GM19324 (cell line): ENCODE results near the gene TMX1.
"Not testable (repeated sequence)": the region's sequence is repeated elsewhere in the genome, so short reads cannot be mapped to it uniquely, and the experiment has no call there.

Experiments used
- ATAC-seq: cut with Tn5 transposase; IDR thresholded peaks from one replicate; pipeline ENCODE4 v1.9.1; 2021; ENCODE audit warnings: mild to moderate bottlenecking, moderate library complexity; ENCODE audit not compliant: unreplicated experiment, low FRiP score

The TMX1 gene, protein sequence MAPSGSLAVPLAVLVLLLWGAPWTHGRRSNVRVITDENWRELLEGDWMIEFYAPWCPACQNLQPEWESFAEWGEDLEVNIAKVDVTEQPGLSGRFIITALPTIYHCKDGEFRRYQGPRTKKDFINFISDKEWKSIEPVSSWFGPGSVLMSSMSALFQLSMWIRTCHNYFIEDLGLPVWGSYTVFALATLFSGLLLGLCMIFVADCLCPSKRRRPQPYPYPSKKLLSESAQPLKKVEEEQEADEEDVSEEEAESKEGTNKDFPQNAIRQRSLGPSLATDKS

DNA sequence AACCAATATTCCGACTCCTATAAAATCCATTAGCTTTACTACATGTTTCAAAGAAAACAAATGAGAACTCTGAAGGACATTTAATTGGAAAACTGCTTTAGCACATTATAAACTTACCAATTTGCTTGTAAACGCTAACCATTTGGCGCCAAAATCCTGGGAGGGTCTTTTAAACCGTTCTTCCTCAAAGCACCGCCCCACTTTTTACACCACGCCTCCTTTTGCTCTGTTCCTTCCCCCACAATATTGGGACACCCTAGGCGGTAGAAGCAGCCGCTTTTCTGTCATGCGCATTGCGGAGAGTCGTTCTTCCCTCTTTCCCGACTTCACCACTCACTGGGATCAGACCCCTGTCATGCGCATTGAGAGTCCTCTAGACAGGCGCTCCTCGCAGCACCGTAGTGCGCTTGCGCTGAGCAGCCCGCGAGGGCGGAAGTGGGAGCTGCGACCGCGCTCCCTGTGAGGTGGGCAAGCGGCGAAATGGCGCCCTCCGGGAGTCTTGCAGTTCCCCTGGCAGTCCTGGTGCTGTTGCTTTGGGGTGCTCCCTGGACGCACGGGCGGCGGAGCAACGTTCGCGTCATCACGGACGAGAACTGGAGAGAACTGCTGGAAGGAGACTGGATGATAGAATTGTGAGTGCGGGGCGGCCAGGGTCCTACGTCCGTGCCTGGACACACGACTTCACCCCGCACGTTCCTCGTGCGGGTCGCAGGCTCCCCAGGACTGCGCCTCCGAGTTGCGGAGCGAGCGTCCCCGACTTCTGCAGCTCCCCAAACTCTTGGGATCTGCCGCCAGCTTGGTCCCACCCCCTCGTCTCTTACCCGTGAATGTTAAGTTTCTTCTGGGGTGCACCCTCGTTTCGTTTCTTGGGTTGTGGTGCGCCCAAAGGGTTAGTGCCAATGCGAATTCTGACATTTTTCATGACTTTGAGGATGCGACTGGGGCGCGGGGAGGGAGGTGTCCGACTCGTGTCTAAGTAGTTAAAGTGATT, at the start of gene TMX1:
Gene TMX1, plus strand, starts transcription at position 435 of the 991 bp plus-strand sequence. Its CDS starts 46 bp downstream, at position 481.
- ATAC-seq = peak; percentile 90

DNA sequence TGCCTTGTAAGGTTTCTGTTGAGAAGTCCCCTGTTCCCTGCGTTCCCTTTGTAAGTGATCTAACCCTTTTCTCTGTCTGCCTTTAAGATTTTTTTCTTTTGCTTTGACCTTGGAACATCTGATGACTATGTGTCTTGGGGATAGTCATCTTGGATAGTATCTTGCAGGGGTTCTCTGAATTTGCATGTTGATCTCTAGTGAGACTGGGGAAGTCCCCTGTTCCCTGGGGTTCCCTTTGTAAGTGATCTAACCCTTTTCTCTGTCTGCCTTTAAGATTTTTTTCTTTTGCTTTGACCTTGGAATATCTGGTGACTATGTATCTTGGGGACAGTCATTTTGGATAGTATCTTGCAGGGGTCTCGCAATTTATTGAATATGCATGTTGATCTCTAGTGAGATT, 38.2 kb upstream of the TMX1 start:
- ATAC-seq = no peak

DNA sequence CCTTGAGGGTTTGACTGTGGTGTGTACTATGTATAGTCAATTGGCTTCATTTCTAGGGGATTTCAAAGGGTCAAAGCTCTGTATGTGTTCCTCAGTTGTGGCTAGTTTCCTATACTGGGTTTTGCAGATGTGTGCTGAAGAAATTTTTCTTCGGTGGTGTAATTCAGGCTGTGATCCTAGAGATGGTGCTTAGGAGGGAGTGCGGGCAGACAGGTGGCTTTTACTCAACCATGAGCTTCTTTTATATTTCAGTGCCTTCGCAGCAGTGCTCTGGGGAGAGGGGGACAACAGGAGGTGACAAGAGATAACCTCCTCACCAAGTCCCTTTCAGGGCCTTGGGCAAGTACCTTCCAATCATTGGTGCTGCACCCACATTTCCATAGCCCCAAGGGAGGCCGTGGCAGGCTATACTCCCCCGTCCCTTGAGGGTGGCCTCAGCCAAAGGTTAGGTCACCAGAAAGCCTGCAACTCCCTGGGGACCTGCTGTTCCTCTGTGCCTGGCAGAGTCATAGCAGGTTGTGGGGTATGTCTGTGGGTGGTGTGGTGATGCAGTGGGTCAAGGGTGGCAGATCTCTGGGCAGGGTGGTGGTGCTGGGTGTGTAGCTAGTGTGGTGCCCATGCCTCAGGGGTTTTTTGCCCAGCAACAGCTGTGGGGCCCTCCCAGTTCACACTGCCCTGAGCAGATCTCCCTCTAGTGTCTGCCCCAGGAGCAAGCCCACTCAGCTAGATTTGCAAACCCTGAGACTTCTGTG, 37.0 kb upstream of the TMX1 start:
- peak; percentile 67 for ATAC-seq

DNA sequence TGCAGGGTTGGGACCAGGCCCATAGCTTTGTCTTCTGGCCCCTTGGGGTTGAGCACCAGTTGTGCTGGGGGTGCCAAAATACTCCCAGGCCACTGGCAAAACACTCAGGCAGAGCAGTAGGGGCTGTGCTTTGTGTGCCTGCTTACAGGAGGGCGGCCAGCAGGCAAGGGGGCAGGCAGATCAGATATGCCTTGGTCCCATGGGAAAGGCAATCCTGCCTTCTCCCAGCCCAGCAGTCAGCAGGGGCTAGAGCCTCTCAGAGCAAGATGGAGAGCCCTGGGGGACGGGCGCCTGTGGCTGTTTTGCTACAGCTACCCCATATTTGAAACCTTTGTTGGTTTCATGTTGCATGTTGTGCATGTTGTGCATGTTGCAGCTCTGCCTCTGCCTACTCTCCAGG, 36.2 kb upstream of the TMX1 start:
- ATAC-seq = no peak

DNA sequence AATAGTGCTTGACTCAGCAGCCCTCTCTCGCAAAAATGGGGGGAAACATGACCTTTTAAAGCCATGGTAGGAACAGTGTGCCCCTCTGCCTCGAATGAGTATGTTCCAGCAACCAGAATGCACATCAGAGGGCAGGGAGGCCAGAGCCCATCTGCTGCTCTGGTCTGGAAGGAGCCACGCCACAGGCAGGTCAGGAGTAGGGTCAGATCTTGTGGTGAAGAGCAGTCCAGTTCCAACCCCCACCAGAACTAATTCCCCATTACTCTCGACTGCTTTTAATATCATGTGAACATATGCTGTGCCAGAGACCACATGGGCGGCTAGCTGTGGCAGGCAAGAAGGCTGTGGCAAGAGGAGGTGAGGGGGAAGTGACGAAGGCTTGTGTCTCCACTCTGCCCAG, 34.6 kb upstream of the TMX1 start:
- ATAC-seq = no peak

DNA sequence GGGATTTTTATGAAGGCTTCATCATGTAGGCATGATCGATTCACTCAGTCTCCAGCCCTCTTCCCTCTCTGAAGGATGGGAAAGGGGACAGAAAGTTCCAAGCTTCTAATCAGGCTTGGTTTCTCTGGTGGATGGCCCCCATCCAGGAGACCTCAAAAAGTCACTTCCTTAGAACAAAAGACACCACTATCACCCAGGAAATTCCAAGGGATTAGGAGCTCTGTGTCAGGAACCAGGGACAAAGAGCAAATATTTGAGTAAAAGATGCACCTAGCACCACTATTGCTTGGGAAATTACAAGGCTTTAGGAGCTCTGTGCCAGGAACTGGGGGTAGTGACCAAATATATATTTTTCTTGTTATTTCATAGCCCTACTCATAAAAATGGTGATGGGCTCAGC, 33.6 kb upstream of the TMX1 start:
- no peak for ATAC-seq

DNA sequence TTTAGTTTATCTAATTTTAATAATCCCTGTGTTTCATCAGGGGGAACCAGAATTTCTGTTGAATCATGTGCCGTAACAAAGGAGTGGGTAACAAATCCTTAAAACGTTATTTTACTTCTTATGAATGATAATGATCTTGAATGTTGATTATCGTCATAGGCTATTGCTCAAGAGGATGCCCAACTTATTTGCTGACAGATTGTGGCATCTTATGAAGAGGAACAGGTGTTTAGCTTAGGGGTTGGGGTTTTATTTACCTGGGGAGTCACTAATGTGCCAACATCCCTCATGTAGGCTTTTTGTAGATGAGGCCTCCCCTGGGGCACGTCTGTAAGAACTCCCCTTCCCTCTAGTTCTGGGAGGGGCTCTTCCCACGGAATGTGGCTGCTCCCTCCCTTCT, 32.4 kb upstream of the TMX1 start:
- no peak for ATAC-seq

DNA sequence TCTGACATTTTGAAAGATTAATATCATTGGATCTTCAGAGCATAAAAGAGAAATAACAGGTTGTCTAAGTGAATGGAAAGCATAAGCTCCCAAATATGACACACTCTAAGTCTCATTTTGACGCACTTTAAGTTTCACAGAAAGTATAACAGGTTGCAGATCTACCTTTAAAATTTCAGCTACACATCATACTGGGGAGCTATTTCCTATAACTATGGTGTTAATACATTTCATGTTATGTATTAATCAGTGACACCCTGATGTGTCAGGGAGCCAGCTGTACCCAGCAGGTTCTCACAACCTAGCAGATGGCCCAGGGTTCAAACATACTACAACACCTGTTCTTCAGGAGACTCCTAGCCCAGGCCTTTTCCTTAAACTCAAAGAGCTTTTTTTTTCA, 31.1 kb upstream of the TMX1 start:
- no peak for ATAC-seq

DNA sequence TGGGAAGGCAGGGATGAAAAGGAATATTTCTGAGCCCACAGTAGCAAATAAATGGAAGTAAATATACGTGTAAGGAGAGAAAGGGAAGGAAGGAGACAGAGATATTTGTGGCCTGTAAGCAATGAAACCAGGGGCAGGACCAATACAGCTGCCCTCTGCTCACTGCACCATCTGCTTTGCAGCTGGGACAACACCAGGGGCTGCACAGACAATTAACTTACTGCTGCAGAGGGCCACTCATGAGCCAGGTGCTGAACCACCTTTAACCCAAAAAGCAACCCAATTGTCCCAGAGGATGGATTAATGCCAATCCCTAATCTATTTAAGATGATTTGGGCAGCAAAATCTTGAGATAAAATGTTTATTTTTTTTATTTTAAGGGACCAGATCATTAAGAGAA, 30.6 kb upstream of the TMX1 start:
- no peak for ATAC-seq

DNA sequence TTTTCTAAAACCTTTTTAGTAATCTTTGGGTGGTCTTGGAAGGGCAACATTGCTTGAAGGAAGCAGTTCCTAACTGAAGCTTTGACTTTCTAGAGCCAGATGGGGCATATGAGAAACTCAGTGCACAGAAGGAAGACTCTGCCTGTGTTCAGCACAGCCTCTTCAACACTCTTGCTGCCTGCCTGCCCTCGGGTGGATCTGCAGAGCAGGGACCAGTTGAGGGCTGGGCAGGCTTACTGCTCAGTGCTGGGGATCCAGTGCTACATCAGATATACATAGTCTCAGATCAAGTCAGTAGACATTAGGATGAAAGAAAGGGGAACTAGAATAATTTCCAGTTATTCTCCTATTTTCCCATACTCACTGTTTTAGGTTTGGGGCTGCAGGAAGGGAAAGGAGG, 29.5 kb upstream of the TMX1 start:
- no peak for ATAC-seq

DNA sequence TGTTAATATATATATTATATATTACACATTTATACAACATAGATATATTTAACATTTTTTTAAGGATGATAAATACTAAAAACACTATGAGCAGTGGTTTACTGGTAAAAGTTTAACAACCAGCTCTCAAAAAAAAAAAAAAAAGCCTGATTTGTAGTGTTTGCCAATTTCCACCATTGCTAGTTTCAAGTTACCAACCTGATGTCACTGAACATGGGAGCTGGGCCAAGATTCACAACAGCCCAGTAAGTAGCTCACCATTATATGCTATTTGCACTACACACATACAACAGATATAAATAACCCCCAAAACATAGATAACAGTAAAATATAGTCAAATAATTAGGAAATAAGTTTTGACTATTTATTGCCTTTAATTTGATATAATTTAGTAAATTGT, 28.9 kb upstream of the TMX1 start:
- no peak for ATAC-seq

DNA sequence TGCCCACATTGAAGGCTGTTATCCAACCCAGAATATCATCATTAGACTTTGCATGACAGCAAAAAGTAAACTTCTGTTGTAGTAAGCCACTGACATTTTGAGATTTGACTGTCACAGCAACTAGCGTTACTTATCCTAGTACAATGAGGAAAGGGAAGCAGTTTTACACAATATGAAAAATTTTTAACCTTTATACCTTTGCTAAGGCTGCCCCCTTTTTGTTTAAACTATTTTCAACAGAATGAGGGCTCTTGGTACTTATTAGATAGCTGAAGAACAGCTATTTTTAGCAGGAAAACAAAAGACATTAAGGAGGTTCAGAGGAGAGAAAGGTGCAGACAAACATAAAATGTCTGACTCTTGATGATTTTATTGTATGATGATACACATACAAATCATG, 23.4 kb upstream of the TMX1 start:
- no peak for ATAC-seq

DNA sequence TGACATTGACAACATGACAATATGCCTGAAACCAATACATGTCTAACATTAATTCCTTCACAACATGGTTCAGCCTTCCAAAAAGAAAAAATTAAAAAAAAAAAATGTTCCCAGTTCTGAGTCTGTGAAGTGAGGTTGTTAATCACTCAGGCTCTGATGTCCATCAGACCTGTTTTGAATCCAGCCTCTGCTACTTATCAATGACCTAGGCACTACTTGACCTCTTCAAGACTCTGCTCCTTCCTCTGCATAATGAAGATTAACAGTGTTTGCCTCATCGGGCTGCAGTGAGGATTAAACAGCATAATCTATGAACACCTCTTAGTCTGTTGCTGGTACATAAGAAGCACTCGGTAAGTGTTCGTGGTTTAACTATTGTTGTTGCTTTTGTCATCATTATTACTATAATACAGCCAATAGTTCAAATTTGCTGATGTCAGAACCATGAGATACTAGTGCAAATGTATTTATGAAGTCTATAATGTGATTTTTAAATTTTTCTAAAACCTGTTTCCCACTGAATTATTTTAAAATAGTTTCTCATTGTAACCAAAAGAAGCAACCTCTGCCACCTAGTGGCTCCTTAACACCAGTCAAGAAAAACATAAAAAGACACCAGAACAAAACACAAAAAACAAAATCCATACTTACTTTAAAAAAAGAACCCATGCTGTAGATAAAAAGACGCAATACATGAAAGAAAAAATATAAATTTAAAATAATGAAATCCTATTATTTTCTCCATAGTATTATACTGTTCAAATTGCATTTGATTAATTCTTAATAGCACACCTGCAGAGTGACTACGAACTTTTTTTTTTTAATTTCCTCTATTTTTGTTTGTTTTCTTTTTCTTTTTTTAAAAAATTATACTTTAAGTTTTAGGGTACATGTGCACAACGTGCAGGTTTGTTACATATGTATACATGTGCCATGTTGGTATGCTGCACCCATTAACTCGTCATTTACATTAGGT, 20.3 kb upstream of the TMX1 start:
- ATAC-seq = no peak

DNA sequence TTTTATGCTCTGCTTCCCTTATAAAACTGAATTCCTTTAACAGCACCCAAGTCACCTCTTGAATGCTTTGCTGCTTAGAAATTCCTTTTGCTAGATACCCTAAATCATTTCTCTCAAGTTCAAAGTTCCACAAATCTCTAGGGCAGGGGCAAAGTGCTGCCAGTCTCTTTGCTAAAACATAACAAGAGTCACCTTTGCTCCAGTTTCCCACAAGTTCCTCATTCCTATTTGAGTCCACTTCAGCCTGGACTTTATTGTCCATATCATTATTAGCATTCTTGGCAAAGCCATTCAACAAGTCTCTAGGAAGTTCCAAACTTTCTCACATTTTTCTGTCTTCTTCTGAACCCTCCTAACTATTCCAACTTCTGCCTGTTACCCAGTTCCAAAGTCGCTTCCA, 16.6 kb upstream of the TMX1 start:
- ATAC-seq = not testable (repeated sequence)

DNA sequence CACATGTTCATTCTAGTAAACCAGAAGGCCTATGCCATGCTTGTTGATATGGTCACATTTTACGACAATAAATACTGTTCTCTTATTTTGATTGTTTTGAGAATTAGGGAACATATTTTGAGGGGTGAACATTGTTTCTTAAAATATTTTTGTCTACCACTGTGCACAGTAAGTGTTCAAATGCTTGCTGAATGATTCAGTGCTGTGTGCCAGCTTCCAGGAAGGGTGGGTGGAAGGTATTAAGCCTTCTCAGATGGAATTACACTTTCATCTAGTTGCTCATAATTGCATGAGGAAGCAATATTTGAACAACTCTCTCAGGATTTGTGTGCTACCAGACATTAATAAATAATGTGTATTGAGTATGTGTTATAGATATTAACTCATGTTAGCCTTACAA, 15.5 kb upstream of the TMX1 start:
- no peak for ATAC-seq

DNA sequence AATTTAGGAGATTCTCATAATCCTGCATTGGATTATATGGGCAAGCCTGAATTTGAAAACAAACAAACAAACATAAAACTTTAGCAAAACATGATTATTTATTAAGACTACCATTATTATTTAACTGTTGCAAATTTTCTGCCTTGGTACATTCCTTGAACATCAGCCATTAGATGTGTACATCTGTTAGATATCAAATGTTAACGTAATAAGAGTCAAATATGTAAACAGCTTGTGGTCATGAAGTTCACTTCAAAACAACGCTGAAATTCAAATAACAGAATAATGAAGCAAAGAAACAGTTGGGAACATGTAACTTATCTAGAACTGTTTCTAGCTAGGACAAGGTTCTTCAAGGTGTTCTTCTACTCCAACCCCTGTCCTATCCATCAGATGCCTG, 14.3 kb upstream of the TMX1 start:
- ATAC-seq = no peak

DNA sequence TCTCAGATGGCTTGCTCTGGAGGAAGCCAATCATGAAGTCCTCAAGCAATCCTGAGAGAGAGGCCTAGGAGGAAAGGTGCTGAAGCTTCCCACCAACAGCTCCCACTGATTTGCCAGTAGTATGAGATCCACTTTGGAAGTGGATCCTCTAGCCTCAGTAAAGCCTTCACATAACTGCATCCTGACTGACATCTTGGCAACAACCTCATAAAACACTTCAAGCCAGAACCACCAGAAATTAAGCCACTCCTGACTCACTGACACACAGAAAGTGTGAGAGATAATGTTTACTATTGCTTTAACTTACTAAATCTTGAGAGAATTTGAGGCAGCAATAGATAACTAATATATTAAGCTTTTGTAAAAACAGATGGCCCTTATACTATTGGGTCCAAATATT, 11.7 kb upstream of the TMX1 start:
- ATAC-seq = no peak

DNA sequence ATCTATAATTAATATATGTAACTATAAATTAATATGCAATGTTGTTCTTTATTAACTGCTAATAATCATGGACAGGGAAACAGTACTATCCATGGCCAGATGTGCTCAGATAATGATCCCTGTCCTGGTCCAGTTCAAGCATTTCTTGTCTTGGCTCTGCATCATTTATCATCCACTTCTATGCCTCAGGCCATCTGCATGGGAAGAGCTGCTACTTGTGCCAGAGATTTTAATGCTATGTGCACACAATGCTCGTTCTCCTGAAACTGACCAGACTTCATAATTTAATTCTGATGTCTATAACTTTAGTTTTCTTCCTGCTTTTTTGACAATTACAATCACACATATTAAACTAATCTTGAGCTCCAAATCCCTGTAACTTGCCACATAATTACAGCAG, 11.2 kb upstream of the TMX1 start:
- no peak for ATAC-seq

DNA sequence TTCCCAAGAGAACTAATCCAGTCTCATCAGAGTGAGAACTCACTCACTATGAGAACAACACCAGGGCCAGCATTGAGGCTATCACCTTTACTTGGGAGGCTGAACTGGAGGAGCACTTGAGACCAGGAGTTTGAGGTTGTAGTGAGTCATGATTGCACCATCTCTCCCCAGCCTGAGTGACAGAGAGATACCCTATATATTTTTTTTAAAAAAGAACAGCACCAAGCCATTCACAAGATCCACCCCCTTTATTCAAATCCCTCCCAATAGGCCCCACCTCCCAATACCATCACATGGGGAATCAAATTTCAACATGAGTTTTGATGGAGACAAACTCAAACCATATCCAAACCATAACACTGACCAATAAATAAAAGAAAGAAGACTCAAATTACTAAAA, 3.7 kb upstream of the TMX1 start:
- no peak for ATAC-seq

DNA sequence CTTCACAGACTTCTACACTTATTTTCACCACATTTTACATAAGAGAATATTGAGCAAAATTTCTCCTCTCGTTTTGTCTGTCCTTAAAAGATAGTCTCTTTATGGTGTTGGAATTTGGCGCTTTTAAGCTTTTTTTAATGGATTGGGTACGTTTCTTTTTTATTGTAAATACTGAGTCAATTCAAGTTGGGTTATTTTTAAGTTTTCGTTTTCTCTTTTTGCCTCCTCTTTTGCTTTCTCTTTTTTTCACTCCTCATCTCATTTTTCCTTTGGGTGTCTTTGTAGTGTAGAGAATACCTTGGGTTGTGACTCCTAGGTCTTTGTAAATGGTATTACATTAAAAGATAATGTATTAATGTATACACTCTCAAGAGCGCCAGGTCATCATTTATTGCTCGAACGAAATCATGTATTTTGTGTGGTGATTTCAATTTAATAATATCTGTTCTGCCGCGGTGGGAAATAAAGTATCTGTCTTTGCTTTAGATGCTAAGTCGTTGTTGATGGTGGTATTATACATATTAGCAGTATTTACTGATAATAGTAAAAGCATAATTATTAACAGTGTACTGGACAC, 845 bp downstream of the TMX1 start:
- no peak for ATAC-seq
